Measurements from ENCODE around the gene TSPAN8.
"Not testable (repeated sequence)": the region's sequence is repeated elsewhere in the genome, so short reads cannot be mapped to it uniquely, and the experiment has no call there.

TSPAN8 gene

DNA sequence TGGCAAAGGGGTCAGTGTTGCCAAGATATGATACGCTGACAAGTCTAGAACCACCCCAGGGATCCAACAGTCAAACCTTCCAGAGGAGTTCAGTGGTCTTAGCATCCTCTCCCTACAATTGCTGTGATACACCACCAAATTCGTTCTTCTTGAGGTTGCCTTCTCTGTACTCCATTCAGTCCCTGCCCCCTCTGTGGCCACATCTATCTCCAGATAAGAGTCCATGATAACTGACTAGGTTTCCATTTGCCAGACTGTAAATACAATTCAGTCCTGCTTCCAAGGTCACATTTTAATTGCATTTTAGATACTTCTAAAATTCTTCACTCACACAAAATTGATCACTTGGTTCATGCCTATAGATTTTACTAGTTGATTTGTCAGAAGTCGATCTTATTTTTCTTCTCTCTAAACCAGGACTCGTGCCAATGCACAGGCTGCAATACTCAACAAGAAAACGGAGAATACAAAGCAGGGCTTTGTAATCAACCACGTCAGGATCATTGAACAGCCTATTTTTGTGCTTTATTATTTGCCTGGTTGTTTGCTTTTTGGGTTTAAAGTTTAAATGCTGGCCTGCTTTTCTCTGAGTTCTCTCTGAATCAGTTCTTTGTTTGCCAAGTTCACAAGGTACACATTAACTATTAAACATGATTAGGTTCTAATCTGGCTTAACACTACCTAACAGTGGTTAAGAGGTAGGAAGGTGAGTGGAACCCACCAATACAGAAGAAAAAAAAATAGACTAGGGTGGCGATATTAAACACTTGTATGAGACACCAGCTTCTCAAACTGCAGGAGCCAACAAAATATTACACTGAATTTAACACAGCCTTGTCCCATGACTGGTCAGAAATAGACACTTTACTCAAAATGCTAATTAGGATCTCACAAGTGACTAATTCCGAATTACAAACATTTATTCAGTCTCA is 5.3 kb upstream of the TSPAN8 start:
- DNase-seq: no peak

DNA sequence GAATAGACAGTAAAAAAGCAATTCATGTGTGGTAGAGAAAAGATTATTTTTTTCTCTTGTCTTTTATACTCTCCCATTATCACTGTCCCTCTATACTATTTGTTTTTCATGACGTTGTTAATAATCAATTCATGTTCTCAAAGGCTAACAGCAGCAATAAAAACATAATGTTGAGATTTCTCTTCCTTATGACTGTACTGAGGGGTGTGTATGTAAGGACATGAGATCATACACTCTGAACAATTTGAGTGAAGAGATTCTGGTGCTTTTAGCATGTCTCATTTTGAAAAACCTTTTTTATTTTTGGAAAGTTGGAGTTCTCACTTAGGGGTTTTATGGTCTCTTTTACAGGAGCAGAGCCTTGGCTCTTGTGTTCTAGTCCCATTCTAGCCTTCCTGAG is 3.8 kb upstream of the TSPAN8 start:
- no peak for DNase-seq

DNA sequence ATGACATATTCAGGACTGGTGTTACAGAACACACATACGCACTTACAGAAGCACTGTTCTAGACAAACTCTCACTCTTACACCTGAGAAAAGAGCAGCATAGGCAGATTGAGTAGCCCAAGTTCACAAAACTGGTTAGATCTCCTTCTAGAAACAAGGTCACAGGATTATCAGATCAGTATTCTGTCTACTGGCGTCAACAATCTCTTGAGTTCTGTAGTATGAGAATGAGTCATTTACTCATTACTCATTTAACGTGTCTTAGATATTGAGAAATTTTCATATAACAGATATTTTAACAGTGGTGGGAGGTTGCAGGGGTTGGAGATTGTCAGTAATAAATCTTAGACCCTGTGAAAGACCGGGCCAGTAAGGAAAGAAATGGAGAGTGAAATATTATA is 2.8 kb upstream of the TSPAN8 start:
- DNase-seq: peak; percentile 90

DNA sequence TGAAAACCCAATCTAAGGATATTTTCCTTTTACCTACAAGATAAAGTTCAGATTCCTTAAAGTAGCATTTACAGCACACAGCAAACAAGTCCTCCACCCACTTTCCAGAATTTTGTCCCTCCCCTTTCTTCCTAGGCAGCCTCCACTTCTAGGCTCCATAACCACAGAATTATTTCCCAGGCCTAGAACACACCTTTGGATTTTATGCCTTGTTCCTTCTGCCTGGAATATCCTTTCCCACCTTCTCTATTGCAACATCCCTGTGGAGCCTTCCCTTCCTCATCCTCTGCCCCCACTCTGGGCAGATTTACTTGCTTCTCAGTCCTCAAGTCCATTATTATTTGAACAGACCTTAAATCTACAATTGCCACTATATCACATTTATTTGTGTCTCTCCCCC is 2.1 kb upstream of the TSPAN8 start:
- peak; percentile 42 for DNase-seq

DNA sequence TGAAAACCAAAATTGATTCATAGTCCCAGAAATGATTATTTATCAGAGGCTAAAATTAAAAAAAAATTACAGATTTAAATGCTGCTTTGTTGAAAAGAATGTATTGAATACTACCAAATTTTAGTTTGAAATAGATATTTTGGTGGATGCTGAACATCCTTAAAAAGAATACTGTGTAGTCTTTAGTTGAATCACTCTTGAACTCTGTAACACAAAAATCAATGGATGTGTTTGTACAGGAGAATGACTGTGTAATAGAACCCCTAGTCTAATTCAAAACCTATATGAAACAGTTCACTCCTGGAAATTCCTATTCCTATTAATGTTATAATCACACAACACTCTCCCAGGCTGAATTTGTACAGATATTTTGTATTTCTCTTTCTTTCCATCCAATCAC is 1.5 kb upstream of the TSPAN8 start:
- DNase-seq: no peak

DNA sequence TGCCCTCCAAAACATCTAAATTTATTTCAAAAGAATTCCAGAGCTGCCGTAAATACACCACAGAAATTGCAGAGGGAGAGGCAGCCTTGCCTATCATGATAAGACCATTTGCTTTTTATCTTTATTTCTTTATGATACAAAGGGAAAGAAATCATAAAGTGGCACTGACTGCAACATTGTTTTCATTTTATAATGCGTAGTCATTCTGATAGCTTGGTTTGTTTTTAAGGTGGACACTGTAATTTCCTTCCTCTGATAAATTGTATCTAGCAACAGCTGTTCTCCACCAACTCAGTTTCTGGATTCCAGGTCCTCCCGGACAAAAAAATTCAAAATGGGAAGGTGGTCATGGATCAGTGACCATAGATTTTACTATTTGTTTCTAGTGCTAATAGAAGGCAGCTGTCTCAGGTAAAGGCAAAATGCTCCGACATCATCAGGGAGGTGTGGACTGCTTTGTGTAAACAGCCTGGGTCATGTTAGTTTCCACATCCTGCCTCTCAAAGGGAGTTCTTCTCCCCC is 623 bp upstream of the TSPAN8 start:
- peak; percentile 85 for DNase-seq

DNA sequence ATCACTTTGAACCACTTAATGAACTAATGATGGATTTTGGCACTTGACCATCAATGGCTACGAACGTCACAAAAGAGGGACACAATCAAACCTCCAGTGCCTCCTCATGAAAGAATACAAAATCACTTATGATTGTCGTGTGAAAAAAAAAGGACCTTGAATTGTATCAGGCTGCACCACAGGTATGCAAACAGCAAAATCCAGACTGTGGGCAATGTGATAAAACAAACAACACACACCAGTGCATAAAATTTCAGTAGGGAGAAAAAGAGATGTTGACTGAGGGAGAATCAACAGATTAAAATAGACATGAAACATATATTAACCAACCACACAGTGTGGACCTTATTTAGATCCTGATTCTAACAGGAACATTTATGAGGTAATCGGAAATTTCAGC is 2.6 kb downstream of the TSPAN8 start:
- no peak for DNase-seq

DNA sequence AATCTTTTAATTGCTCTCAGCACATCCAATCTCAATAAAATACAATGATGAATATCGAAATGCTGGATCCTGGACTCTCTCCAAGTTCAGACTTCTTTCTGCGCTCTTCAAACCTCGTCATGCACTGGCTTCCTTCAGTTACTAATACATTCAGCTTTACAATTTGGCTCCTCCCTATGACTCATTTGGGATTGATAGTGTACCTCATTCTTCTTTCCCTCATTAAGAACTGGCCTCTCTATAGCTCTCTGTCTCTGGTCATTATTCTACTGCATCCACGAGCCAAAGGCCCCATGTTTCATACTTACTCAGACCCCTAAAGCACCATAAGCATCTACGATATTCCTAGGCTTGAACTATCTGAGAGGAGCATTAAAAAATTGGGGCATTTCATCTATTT is 4.9 kb downstream of the TSPAN8 start:
- no peak for DNase-seq

DNA sequence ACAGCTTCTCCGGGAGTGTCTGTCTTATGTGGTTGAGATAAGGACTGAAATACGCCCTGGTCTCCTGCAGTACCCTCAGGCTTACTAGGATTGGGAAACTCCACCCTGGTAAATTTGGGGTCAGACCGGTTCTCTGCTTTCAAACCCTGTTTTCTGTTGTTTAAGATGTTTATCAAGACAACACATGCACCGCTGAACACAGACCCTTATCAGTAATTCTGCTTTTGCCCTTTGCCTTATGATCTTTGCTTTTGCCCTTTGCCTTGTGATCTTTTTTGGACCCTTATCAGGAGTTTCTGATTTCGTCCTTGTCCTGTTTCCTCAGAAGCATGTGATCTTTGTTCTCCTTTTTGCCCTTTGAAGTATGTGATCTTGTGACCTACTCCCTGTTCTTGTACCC is 7.8 kb downstream of the TSPAN8 start:
- DNase-seq: not testable (repeated sequence)

DNA sequence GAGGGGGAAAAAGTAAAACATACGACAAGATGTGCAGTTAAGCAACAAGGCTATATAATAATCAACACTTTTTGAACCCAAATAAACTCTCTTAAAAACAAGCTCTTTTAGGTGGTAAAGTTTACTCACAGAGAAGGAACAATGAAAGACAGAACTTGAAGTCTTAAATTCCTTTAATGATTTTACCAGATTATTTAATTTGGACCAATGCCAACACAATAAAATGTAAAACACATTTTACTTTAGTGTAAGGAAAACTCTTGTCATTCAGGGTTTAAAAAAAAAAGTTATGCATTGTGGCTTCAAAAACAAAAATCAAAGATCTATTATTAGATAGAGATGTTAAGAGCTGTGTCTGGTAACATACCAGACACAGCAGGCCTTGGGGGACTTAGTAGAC is 13.1 kb downstream of the TSPAN8 start:
- DNase-seq: no peak

DNA sequence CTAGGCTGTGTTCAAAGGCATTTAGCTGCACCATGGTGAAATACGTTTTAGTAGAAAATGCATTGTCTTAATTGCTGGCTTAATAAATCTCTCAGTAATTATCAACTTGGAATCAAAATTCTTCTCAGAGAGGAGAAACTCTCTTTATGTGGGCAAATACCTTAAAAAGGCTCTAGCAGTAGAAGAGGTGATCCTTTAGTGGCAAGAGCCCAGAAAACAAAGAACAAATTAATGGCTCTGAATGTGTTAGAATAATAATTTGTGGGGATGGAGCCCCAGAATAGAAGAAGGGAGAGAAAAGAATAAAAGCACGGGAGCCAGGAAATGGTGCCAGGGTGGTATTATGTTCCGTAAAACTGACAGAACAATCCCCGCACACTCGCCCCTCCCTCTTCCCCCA is 14.8 kb downstream of the TSPAN8 start:
- no peak for DNase-seq

DNA sequence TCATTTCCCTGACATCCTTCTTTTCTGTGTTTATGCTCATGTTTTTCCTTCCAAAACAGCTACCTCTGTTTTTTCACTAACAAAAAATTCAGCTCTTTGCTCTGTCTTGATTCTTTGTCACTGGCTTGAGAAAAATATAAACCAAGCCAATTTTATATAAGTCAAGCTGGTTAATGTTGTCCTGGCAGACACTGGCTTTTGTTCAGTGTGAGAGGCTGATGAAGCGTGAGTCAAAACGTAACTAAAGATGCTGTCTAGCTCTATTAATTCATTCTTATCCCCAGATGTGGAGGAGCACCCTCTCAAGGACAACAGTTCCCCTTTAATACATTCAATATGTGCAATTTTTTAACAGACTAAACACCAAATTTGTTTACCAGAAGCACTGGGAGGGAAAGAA is 15.8 kb downstream of the TSPAN8 start:
- DNase-seq: no peak

DNA sequence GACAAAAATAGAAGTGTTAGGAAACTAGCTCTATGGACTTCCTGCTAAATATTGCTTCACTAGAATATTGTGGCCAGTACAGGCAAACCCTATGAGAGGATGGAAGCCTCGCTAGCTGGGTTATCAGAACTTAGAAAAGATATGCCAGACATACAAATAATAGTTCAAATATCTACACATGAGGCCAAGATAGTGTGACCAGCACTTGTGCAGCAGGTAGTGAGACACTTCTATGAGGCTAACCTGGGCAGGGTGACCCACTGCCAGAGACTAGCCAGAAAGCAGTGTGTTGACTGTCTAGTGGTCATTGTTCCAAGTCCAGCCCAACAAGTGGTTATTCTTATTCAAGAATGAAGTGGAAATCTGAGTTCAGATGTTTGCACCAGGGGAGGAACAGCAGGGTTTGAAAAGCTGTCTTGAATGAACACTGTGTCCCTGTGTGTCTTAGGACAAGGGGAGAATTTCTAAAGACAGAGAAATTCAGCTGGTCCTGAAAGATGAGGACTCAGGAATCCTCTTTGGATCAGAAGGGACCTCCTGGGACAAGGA is 16.3 kb downstream of the TSPAN8 start:
- DNase-seq: no peak

DNA sequence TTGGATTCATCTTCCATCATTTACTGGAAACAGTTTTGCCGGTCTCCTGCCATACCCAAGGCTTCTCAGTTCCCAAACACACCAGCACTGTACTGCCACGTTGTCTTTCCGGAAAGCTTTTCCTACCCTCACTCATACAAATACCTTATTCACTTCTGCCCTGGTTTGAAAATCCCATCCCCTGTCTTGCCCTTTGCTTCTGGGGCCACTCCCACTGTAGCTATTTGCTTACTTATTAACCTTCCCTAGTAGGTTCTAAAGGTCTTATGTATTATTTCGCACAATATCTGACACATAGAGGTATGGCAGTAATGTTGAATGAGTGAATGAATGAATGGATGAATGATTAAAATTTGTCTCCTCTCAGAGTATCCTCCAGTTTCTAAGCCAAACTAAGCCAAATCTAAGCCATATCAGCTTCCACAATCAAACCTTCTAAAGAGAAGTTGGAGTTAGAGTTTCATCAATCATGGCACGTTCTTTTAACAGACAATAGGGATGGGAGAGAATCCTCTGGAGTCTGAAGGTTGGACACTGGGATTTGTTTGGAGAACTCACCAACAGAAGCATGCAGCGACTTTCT is 18.6 kb downstream of the TSPAN8 start:
- no peak for DNase-seq

DNA sequence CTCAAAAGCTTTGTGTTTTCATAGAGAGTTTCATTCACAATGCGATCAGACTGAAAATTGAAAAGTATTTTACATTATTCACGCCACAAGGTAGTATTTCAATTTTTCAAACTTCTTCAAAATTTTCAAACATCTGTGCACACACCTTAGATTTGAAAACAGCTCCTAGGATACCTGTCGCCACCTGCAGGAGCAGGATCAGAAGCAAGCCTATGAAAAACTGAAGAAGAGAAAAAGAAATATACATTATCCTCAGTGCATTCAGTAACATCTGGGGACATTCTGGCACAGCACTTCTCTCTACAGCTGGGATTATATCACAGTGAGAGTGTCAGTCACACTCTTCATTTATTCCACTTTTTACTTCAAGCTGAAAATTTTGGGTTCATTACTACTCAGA is 19.8 kb downstream of the TSPAN8 start:
- no peak for DNase-seq

DNA sequence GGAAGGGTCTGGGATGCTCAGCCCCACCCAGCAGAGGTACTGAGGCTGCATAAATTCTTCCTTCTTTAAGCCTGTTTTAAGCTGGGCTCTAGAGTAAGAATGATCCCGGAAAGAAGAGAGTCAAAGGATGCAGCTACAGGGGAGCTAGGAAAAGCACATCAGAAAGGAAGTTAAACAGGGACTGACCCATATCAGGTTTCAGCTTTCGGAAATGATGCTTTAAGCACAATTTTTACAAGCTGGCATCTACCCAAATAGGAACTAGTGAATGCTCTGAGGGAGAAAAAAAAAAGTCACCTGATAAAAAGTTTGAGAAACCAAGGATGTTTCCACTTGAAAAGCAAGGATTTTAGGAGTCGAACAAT is 22.0 kb downstream of the TSPAN8 start:
- DNase-seq: peak; percentile 21

DNA sequence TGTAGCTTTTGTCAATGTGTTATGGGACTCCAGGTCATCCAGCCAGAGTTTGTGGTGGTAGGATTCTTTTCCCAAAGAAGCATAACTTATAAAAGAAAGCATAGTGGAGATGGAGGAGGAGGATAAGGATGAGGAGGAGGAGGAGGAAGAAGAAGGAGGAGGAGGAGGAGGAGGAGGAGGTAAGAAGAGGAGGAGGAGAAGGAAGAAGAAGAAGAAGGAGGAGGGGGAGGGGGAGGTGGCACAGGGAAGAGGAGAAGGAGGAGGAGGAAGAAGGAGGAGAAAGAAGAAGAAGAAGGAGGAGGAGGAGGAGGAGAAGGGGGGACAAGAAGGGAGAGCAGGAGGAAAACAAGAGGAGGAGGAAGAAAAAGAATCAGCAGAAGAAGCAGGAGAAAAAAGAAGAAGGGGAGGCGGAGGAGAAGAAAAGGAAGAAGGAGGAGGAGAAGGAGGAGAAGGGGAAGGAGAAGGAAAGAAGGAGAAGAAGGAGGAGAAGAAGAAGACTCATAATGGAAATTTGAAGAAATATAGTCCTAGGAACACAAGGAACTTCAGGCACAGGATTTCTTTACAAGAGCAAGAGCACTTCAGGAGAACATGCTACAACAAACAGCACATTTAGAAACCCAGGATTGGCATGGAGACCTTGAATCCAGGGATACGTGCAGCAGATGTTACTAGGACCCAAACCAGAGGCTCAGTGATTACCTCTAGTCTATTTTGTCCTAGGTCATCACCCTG is 22.6 kb downstream of the TSPAN8 start:
- no peak for DNase-seq

DNA sequence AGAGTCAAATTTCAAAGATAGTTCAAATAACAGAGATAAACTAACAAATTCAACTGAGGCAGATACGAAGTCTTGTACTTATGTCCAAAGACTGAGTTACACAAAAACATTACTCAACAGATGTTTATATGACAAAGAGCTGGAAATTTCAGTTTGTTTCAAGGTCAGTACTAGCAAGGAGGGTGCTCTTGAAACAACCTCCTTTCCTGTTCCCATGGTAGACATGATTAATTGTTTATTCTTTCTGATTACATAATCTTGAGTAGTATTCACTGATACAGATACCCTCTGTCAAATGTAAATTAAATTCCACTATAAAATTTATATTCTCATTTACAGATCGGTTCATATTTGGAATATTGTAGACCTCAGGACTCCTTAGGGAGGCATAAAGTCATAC is 23.4 kb downstream of the TSPAN8 start:
- no peak for DNase-seq

DNA sequence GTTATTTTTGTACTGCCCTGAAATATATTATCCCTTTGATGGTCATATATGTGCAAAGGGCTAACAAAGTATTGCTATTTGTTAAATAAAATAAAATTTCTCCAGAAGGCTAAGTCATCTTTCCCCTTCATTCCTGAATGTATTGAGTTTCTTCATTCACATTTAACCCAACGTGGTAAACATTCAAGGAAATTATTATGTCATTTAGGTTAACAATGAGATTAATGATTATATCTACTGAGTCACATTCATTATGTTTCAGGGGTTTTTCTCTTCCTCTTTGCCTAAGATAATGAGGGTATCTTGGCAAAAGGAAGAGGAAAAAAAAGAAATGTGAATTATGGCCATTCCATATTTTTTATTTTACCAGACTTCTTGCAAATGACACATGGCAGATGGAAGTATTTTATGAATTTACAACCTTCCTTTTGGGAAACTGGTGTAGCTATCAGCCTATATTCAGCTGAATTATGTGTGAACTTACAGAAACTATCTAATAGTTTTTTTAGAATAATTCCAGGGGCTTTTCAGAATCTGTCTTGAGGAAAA is 27.2 kb downstream of the TSPAN8 start:
- DNase-seq: no peak

DNA sequence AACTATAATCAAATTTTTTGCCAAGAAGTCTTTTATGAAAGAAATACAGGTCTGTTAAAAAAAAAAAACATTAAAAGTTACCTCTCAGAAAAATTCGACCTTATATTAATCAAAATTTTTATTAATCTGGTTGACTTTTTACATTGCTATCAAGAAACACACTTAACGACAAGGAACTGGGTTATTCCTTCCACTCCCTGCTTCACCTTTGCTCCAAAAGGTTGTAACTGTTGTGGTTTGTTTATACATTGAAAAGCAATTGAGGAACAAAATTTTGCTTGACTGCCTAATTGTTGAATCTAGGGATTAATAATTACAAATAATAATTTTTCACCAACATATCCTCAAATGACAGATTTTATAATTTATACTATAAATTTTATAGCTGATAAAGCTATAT is 28.4 kb downstream of the TSPAN8 start:
- no peak for DNase-seq

DNA sequence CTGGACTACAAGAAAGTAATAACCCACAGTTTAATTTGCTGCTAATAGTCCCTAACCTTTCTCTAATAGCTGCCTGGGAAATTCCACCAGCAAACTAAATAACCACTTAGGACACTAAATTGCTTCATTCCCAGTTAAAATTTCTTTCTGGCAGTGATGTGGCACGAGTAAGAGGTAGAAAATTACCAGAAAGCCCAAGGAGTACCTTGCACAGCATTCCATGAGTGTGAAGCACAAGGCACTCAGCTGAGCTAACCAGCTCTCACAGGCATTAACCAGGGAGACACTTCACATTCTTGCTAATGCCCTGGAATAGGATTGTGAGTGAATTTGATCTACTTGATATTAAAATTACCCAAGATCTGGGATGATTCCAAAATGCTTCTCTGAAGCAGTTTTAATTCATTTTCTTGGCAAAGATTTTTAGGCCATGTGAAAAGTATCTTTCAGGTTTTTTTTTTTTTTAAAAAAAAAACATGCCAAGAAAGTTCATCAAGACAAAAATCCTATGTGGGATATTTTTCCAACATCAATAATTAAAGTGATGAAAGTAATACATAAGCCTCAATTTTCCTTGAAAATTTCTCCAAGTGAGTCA is 29.5 kb downstream of the TSPAN8 start:
- peak; percentile 87 for DNase-seq

DNA sequence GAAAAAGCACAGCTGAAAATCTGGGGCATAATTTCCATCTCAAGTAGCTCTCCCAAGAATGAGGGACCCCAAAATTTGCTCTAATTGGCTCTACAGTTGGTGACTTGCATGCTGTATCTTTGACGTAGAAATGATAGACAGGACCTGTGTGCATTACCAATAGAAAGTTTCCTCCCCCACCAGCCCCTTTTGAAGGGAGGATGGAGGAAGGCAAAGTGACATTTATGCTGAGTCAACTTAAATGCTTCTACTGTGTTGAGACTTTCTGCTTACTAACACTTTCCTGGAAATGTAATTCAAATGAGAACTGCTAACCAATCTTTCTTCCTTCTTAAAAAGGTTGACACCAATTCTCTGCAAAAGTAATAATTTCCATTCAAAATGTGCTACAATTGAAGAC is 31.9 kb downstream of the TSPAN8 start:
- DNase-seq: no peak

DNA sequence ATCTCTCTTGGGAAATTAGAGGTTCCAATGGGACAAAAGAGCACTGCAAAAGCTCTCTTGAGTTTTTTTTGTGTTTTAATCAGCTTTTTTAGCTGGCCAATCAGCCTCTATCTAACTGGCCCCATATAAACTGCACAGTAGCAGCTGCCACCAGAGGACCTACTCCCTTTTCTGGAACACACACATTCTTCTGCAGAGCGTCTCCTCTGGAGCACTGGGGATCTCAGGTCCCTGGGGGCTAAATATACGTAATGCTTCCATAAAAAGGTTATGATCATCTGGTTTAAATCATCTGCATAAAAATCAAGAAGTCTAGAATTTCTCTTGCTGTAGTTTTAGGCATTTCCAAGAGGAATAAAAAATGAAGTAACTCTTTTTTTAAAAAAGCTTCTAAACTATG is 32.3 kb downstream of the TSPAN8 start:
- DNase-seq: no peak
